Motor neuron (in vitro differentiated cells): ENCODE results near the gene OR56A1. TPM values are rescaled to one million over a fixed set of nuclear protein-coding genes. Genes with fewer than 3 reads are reported as not detected.

Experiments
- ATAC-seq, 8 experiments: fragments of 200-7000 bp; cut with Tn5 transposase; replicated peaks in 6 of 8; 2 replicates each; pipeline ENCODE4 v1.8.0; 2021; ENCODE audit warnings: mild to moderate bottlenecking in 8 of 8, moderate library complexity in 8 of 8
- H3K27ac ChIP-seq, 2 donors: fragments of 250-450 bp; sonication (Bioruptor Pico); 2 replicates each; pipeline ENCODE4 v1.9.0; 2021; ENCODE audit warnings: antibody characterized with exemption in 2 of 2, mild to moderate bottlenecking in 2 of 2, moderate library complexity in 1 of 2
- H3K4me1 ChIP-seq, 2 donors: fragments of 250-450 bp; sonication (Bioruptor Pico); replicated peaks in 1 of 2; 2 replicates each; pipeline ENCODE4 v1.6.1; 2021; ENCODE audit warnings: antibody characterized with exemption in 2 of 2, mild to moderate bottlenecking in 2 of 2, moderate library complexity in 1 of 2
- H3K4me3 ChIP-seq, 5 donors: fragments of 250-450 bp; sonication (Bioruptor Pico); 2 replicates each; pipeline ENCODE4 v1.9.0; 2021; ENCODE audit warnings: antibody characterized with exemption in 5 of 5, mild to moderate bottlenecking in 5 of 5, moderate library complexity in 4 of 5
- WGBS, 10 experiments: fragments of 450-650 bp; shearing (Covaris generic); methylation state at CpG; one replicate each; pipeline ENCODE4 v1.0.0; 2022; 5-methylcytosine and 5-hydroxymethylcytosine counted together
- in situ Hi-C, 9 experiments: fragments of 400-800 bp; cut with MboI; loops; one replicate each; pipeline ENCODE4 v1.15.0; 2021; ENCODE audit warnings: low sequenced_read_pairs in 9 of 9, low pct_unique_long_range_greater_than_20kb in 2 of 9; ENCODE audit not compliant: unreplicated experiment in 9 of 9
- total RNA-seq, 8 experiments: library from RNA; unstranded; fragments of 300-600 nt; gene quantifications; 2 replicates each; pipeline versions ENCODE4 v1.2.3 to v1.2.4, GENCODE V29; 2022

Gene OR56A1
- total RNA-seq, 8 experiments from 2014 or later: under 0.01 to 0.38 (median 0.12) TPM; not detected in 2

DNA sequence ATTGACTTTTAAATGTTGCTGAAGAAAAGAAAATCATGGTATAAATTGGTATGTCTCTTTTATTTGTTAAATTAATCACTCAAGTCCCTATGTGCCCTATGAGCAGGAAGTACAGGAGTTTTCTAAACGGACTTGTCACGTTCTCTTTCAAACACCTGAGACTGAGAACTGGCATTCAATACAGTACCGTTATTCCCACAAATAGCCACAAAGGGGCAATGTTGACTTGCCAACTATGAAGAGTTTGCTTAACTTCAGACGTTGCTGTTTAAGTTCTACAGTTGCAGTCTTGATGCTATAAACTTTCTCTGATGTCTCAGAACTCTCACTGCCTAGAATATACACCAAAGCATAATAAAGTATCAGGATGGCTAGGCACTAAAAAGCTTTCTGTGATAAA is 7.6 kb downstream of the OR56A1 start:
- in situ Hi-C loops: loop anchor here in 4 of 9 experiments (25.0 kb wide), 3 partner anchors 289 to 339 kb away; partner anchors contain the start of gene CAVIN3 (in 1 of the 4)
- WGBS, 10 experiments: 0 to 40% (median 3%) methylated on average over 1 to 4 of the region's 4 CpGs; no CpG with 5 or more reads in 1 of the 10 experiments
- no peaks in the 10 kb centered on the region for H3K4me1 ChIP-seq
- no peak overlapping the region for H3K27ac ChIP-seq
- H3K4me3 ChIP-seq: no peak overlapping the region
- ATAC-seq: peak in 5 of 8 experiments; percentile 38 to 75 (median 58)

DNA sequence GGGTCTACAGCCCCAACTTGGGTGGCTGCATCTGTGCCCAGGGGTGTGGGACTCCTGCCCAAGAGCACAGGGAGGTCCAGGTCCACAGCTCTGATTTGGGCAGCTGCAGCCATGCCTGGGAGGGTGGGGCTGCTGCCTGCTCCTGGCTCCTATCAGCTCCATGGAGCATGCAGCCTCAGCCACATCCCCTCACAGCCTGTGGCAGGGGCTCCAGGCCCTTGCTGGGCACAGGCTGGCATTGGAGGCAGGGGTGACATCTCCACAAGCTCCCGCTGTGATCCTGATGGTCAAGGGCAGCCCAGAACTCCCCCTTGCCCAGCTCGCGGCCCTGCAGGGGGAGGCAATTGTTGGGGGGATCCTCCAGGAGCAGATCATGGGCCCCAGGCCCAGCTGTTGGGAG is 17.5 kb downstream of the OR56A1 start:
- no peak for ATAC-seq
- H3K27ac ChIP-seq: no peak overlapping the region
- H3K4me3 ChIP-seq: no peak overlapping the region
- H3K4me1 ChIP-seq: no peaks in the 10 kb centered on the region
- WGBS, 10 experiments: 60% methylated on average over 3 of the region's 3 CpGs; no CpG with 5 or more reads in 9 of the 10 experiments
- in situ Hi-C loops: loop anchor here in 4 of 9 experiments (25.0 kb wide), 3 partner anchors 299 to 349 kb away; partner anchors contain the start of gene CAVIN3 (in 1 of the 4)

DNA sequence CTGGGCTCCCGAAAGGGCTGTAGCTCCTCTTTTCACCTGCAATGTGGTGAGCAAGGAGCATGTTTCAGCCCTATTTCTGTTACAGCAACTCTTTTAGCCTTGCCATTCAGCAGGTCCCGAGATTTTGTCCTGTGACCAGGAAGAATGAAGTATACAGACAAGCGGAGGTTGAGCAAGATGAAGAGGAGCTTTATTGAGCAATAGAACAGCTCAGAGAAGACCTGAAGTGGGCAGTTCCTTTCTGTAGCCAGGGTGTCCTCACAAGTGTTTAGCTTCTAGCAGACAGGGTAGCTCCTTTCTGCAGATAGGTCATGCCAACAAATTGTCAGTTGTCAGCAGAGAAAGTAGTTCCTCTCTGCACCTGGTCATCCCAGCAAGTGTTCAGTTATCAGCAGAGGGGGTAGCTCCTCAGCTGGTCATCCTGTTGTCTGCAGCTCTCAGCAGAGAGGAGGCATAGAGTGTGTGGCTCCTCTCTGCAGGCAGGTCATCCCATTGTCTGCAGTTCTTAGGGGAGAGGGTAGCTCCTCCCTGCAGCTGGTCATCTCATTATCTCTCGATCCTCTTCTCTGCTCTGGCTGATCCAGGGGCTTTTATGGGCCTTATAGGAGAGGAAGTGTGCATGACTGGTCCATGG is 18.4 kb downstream of the OR56A1 start:
- Histone ChIP-seq H3K4me3 (no peak overlapping the region), H3K27ac (no peak overlapping the region), H3K4me1 (no peaks in the 10 kb centered on the region)
- ATAC-seq: no peak
- 0 to 100% (median 62%) methylated on average over 1 to 3 of the region's 4 CpGs; no CpG with 5 or more reads in 3 of the 10 experiments for WGBS, 10 experiments
- in situ Hi-C loops: loop anchor here in 4 of 9 experiments (25.0 kb wide), 3 partner anchors 300 to 350 kb away; partner anchors contain the start of gene CAVIN3 (in 1 of the 4)

DNA sequence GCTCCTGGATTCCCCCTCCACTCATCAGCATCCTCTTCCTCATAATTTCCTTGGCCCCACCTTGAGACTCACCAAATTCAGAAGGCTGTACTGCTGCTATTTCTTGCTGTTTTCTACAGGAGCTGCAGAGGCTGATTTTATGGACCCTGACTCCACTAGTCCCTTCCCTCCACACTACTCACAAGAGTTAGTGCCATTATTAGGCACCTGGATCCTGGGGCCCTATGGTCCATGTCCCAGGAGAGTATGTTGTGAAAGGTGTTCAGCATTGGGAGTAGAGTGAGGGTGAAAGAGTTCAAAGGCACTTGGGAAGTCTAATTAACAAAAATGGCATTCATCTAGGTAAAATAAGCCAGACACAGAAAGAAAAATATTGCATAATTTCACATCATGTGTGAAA is 23.7 kb downstream of the OR56A1 start, which contains the start of gene OR56A4:
Gene OR56A4, minus strand, starts transcription at position 101 of the 400 bp plus-strand sequence. CDS start 3,954 bp downstream, outside the sequence.
- H3K4me3 ChIP-seq: no peak within 1 kb of the TSS
- in situ Hi-C loops: loop anchor here in 4 of 9 experiments (25.0 kb wide), 3 partner anchors 305 to 355 kb away; partner anchors contain the start of gene CAVIN3 (in 1 of the 4)
- no peak for ATAC-seq
- no peak within 1 kb of the TSS for H3K27ac ChIP-seq
- no peaks in the 10 kb centered on the region for H3K4me1 ChIP-seq

DNA sequence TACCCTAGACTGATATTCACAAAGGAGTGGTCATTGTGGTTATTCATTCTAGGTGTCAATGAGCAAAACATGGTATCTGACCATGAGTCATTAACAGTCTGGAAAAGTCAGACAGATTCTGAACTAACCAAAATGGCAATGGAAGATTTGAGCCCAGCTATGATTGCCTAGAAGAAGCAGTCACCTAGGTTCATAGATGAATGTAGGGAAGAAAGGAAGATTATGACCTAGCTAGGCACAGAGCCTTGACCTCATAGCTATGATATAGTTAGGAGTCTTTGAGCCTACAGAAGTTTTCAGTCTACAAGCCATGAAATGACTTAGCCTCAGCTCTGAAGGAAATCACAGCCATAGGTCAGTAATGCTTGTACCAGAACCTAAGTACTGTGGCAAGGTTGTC is 24.2 kb downstream of the OR56A1 start:
- H3K27ac ChIP-seq: no peak overlapping the region
- H3K4me3 ChIP-seq: no peak overlapping the region
- ATAC-seq: no peak
- in situ Hi-C loops: loop anchor here in 4 of 9 experiments (25.0 kb wide), 3 partner anchors 306 to 356 kb away; partner anchors contain the start of gene CAVIN3 (in 1 of the 4)
- H3K4me1 ChIP-seq: no peaks in the 10 kb centered on the region

DNA sequence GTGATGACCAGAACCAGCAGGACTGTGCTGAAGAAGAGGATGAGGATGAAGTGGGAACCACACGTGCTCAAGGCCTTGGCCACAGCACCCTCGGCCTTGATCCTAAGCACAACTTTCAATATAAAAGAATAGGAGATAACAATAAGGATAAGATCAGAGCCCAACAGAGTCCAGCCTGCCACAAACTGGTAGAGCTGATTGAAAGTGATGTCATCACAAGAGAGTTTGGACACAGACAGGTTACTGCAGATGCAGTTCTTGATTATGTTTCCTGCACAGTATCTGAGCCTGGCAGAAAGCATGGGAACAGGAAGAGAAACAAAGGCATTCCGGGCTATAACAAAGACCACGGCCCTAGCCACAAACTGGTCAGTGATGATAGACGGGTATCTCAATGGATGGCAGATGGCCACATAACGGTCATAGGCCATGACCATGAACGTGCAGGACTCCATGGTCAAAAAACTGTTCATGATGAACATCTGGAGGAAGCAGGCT is 28.3 kb downstream of the OR56A1 start:
- WGBS, 10 experiments: 0 to 91% (median 85%) methylated on average over 1 to 5 of the region's 7 CpGs; no CpG with 5 or more reads in 5 of the 10 experiments
- Histone ChIP-seq H3K4me3 (no peak overlapping the region), H3K27ac (no peak overlapping the region), H3K4me1 (no peaks in the 10 kb centered on the region)
- in situ Hi-C loops: loop anchor here in 4 of 9 experiments (25.0 kb wide), 3 partner anchors 310 to 360 kb away; partner anchors contain the start of gene CAVIN3 (in 1 of the 4)
- no peak for ATAC-seq

DNA sequence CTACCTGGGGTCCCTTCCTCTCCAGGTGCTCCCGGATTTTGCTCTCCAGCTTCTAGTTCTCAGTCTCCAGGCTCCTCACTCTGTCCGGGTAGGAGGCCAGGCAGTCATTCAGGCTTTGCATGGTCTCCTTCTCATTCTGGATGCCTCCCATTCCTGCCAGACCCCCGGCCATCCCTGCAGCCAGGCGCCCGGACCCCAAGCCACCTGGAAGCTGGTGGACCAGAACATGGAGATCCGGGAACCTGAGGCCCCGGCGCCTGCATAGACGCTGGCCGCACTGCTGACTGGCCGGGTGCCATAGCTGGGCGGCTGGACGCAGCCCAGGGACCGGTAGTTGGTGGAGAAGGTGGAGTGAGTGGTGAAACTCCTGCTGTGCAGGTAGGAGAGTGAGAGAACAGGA is 35.8 kb downstream of the OR56A1 start:
- ATAC-seq: no peak
- WGBS, 10 experiments: 0 to 83% (median 72%) methylated on average over 1 to 7 of the region's 14 CpGs; no CpG with 5 or more reads in 3 of the 10 experiments
- no peak overlapping the region for H3K27ac ChIP-seq
- no peaks in the 10 kb centered on the region for H3K4me1 ChIP-seq
- H3K4me3 ChIP-seq: no peak overlapping the region
- in situ Hi-C loops: no loop called here

DNA sequence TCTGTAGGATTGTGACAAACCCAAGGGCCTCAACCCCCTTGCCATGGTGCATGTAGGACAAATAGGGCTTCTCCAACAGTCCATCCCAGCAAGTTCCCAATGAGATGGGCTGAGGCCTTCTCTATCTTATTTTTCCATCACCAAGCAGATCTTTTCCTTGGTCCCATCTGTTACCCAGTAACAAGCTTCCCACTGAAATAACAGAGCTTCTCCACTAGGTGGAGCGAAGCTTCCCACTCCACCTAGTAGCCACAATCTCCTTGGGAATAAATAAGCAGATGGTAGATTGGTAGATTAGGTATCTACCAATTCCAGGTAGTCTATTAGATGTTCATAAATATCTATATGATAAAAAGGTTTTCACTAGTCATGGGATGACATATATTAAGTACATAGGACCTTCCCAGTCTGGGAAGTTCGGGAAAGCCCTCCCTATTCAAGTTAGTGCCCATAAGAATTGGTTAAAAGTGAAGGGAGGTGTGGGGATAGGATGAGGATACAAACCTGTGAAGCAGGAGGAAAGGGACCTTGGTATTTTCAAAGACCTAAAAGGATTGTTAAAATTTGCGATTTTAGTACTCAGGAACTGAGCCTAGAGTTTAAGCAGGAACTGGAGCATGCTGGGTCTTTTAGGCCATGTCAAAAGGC is 37.8 kb downstream of the OR56A1 start:
- ATAC-seq: peak in 3 of 8 experiments; percentile 65 to 71 (median 71)
- in situ Hi-C loops: no loop called here
- no peak overlapping the region for H3K4me3 ChIP-seq
- 0 to 90% (median 51%) methylated on average over 1 to 3 of the region's 3 CpGs; no CpG with 5 or more reads in 4 of the 10 experiments for WGBS, 10 experiments
- H3K4me1 ChIP-seq: no peaks in the 10 kb centered on the region
- H3K27ac ChIP-seq: no peak overlapping the region

DNA sequence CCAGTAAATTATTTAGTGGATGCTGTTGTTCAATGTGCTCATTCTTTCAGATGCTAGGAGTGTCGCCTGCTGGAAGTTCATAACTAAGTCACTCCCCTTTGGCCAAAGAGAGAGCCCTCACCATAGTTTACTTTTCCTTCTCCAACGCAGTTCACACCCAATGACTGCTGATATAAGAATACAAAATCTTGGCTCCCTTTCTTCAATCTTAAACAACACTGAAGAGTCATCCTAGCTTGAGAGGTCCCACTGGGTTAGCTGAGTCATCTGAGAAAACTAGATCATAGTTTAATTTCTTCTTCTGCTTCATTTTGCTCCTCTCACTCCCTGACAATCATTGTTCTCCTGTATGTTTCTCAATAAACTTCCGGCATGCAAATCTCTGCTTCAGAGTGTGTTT is 38.4 kb downstream of the OR56A1 start:
- ATAC-seq: peak in 1 of 8 experiments; percentile 28
- WGBS, 10 experiments: 4 to 100% (median 63%) methylated on average over 1 to 3 of the region's 3 CpGs
- Histone ChIP-seq H3K4me3 (no peak overlapping the region), H3K4me1 (no peaks in the 10 kb centered on the region), H3K27ac (no peak overlapping the region)
- in situ Hi-C loops: no loop called here

DNA sequence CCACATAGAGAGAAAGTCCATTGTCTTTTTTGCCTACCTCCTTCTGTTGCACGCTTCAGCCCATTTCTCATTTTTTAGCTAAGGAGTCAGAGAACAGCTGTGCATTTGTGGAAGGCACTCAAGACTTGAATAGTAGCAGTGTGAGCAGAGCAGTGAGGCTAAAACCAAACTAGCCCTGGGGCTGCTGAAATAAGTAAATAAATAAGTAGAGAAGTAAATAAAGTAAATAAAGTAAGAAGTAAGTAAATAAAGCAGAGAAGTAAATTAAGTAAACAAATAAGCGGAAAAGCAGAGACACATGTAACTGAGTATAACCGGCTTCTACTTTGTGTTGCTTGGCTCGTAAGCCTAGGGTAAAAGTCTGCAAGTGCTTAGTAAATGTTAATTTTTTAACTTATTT is 41.4 kb downstream of the OR56A1 start:
- Histone ChIP-seq H3K4me1 (no peaks in the 10 kb centered on the region), H3K27ac (no peak overlapping the region), H3K4me3 (no peak overlapping the region)
- in situ Hi-C loops: no loop called here
- 29 to 96% (median 68%) methylated on average over 1 to 4 of the region's 4 CpGs; no CpG with 5 or more reads in 1 of the 10 experiments for WGBS, 10 experiments
- ATAC-seq: no peak

DNA sequence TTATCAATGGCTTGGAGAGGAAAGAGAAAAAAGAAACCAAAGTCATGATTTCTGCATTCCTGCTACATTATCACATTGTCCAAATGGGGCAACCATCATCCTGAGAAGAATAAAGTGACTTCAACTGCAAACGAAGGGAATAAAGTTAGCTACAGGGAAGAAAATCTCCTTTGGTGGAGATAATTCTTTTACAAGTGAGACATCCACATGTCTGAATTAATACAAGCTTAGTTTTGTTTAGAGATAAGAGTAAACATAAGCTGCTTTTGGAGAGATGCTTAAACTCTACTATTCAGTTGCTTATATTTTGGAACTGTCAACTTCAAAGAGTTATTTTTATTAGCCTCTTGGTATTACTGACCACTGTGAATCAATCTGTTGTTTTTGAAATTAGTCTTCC is 43.7 kb downstream of the OR56A1 start, which contains the start of gene OR52L1:
Gene OR52L1, minus strand, starts transcription at position 101 of the 400 bp plus-strand sequence. Its CDS starts 55 bp downstream, at position 46.
- H3K27ac ChIP-seq: no peak within 1 kb of the TSS
- ATAC-seq: no peak
- WGBS, 10 experiments: 0 to 60% (median 20%) methylated on average over 1 of the region's 1 CpG; no CpG with 5 or more reads in 1 of the 10 experiments
- in situ Hi-C loops: no loop called here
- H3K4me3 ChIP-seq: no peak within 1 kb of the TSS
- H3K4me1 ChIP-seq: no peaks in the 10 kb centered on the region

DNA sequence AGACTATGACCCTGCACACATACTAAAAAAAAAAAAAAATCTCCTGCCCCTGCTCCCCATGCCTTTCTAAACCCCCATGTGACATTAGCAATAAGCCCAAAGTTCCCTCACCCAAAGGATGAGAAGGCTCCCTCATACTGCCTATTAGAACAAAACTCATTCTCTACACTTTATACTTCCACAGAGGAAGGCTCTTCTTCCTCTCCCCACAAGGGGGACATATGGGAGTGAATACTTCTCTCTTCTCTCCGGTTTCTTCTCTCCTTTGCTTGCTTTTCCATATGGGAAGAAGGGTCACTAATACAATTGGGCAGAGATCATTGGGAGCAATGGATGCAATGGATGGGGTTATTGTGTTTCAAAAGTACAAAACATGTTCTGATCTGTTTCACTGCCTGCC is 47.1 kb downstream of the OR56A1 start:
- in situ Hi-C loops: no loop called here
- H3K27ac ChIP-seq: no peak overlapping the region
- no peak for ATAC-seq
- no peaks in the 10 kb centered on the region for H3K4me1 ChIP-seq
- H3K4me3 ChIP-seq: no peak overlapping the region
- 0 to 100% (median 78%) methylated on average over 1 of the region's 1 CpG; no CpG with 5 or more reads in 6 of the 10 experiments for WGBS, 10 experiments

DNA sequence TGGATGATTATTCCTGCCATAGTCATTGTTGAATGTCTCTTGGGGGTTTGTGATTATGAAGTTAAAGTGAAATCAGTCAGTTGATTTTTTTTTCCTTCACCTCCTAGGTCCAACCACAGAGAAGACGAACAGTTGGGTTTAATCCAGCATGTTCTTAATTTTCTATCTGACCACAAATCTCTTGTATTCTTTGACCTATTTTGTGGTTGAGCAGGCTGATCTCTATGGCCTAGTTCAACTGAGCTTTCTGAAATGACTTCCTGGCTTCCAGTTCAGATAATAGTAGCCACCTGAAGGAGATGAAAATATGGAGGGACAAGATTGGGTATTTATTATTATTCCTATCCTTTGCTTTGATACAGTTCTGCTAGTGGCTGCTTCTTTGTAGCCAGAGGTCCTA is 57.0 kb downstream of the OR56A1 start:
- in situ Hi-C loops: no loop called here

More for the DNA sequence above, 57.0 kb downstream of the OR56A1 start:
- no peaks in the 10 kb centered on the region for H3K4me1 ChIP-seq
- no peak overlapping the region for H3K4me3 ChIP-seq
- no peak for ATAC-seq
- 25 to 100% (median 80%) methylated on average over 1 of the region's 1 CpG; no CpG with 5 or more reads in 5 of the 10 experiments for WGBS, 10 experiments
- no peak overlapping the region for H3K27ac ChIP-seq
